ENCODE results near the gene CYSLTR2.
"Not testable (repeated sequence)": the region's sequence is repeated elsewhere in the genome, so short reads cannot be mapped to it uniquely, and the experiment has no call there.

CYSLTR2 gene

DNA sequence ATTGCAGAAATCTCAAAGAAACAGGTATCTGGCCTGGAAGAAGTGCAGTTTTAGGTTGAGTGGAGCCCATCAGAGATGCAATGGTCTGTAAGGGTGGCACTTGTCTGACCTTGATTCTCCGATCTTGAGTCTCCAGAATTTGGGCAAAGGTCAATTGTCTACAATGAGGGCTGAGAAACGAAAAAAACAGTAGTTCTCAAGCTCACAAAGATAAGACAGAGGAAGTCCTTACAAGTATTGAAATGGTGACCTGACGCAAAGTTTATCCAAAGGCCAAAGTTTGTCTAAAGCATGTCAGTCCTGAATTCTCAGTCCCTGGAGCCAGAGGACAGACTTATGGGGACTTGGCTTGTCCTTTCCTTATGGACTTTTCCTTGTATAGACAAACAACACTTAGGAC is 40.3 kb downstream of the CYSLTR2 start:
- H3K4me3 ChIP-seq (ENCODE audit: control insufficient read depth, low read depth, low read length), result no peak overlapping the region
- TF ChIP-seq, protein P1, sequence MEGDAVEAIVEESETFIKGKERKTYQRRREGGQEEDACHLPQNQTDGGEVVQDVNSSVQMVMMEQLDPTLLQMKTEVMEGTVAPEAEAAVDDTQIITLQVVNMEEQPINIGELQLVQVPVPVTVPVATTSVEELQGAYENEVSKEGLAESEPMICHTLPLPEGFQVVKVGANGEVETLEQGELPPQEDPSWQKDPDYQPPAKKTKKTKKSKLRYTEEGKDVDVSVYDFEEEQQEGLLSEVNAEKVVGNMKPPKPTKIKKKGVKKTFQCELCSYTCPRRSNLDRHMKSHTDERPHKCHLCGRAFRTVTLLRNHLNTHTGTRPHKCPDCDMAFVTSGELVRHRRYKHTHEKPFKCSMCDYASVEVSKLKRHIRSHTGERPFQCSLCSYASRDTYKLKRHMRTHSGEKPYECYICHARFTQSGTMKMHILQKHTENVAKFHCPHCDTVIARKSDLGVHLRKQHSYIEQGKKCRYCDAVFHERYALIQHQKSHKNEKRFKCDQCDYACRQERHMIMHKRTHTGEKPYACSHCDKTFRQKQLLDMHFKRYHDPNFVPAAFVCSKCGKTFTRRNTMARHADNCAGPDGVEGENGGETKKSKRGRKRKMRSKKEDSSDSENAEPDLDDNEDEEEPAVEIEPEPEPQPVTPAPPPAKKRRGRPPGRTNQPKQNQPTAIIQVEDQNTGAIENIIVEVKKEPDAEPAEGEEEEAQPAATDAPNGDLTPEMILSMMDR (IDR thresholded peaks at IDR 0.05; ENCODE audit: control insufficient read depth, insufficient read depth, low read depth, low read length, missing control alignments), result no peak
- DNase-seq (ENCODE audit: low read depth), result no peak

DNA sequence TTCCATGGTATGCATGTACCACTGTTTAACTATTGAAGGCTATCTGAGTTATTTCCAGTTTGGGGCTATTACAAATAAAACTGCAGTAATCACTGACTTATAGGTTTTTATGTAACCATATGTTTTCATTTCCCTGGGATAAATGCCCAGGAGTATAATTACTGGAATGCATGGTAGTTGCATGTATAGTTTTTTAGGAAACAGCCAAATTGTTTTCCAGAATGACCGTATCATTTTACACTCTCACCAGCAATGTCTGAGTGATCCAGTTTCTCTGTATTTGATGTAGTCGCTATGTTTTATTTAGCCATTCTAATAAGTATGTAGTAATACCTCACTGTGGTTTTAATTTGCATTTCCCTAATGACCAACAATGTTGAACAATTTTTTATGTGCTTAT is 42.0 kb downstream of the CYSLTR2 start:
- DNase-seq (ENCODE audit: low read depth), result no peak
- H3K4me3 ChIP-seq (ENCODE audit: control insufficient read depth, low read depth, low read length), result no peak overlapping the region
- TF ChIP-seq, protein P1 (IDR thresholded peaks at IDR 0.05; ENCODE audit: control insufficient read depth, insufficient read depth, low read depth, low read length, missing control alignments), result no peak

DNA sequence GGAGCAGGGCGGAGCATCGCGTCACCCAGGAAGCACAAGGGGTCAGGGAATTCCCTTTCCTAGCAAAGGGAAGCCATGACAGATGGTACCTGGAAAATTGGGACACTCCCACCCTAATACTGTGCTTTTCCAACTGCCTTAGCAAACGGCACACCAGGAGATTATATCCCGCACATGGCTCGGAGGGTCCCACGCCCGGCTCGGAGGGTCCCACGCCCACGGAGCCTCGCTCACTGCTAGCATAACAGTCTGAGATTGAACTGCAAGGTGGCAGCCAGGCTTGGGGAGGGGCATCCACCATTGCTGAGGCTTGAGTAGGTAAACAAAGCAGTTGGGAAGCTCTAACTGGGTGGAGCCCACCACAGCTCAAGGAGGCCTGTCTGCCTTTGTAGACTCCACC is 42.9 kb downstream of the CYSLTR2 start:
- not testable (repeated sequence) for H3K4me3 ChIP-seq (ENCODE audit: control insufficient read depth, low read depth, low read length); DNase-seq (ENCODE audit: low read depth)

DNA sequence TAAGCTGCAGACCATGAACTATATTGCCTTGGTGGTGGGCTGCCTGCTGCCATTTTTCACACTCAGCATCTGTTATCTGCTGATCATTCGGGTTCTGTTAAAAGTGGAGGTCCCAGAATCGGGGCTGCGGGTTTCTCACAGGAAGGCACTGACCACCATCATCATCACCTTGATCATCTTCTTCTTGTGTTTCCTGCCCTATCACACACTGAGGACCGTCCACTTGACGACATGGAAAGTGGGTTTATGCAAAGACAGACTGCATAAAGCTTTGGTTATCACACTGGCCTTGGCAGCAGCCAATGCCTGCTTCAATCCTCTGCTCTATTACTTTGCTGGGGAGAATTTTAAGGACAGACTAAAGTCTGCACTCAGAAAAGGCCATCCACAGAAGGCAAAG is 53.7 kb downstream of the CYSLTR2 start:
- no peak overlapping the region for H3K4me3 ChIP-seq (ENCODE audit: control insufficient read depth, low read depth, low read length)
- TF ChIP-seq, protein P1 (IDR thresholded peaks at IDR 0.05; ENCODE audit: control insufficient read depth, insufficient read depth, low read depth, low read length, missing control alignments), result no peak

DNA sequence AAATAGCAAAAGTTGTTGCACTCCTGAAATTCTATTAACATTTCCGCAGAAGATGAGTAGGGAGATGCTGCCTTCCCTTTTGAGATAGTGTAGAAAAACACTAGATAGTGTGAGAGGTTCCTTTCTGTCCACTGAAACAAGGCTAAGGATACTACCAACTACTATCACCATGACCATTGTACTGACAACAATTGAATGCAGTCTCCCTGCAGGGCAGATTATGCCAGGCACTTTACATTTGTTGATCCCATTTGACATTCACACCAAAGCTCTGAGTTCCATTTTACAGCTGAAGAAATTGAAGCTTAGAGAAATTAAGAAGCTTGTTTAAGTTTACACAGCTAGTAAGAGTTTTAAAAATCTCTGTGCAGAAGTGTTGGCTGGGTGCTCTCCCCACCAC is 55.0 kb downstream of the CYSLTR2 start:
- DNase-seq (ENCODE audit: low read depth), result no peak
- TF ChIP-seq, protein P1 (IDR thresholded peaks at IDR 0.05; ENCODE audit: control insufficient read depth, insufficient read depth, low read depth, low read length, missing control alignments), result no peak
- H3K4me3 ChIP-seq (ENCODE audit: control insufficient read depth, low read depth, low read length), result no peak overlapping the region

More for the DNA sequence above, 53.7 kb downstream of the CYSLTR2 start:
- no peak for DNase-seq (ENCODE audit: low read depth)

DNA sequence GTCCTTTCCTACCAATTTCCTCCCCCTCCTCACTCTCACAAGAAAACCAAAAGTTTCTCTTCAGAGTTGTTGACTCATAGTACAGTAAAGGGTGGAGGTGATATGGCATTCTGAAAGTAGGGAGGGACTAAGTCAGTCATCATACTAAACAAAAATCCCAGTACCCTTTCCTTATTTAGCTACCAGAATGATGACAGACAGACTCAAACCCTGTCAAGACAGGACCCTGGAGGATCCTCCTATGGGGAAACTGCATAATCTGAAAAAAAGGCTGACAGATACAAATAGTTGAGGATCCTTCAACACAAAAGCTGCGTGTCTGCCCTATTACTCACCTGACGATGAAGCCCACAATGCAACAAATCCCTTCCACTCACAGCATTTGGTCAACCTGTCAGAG is 55.5 kb downstream of the CYSLTR2 start:
- no peak for DNase-seq (ENCODE audit: low read depth)
- TF ChIP-seq, protein P1 (IDR thresholded peaks at IDR 0.05; ENCODE audit: control insufficient read depth, insufficient read depth, low read depth, low read length, missing control alignments), result no peak
- no peak overlapping the region for H3K4me3 ChIP-seq (ENCODE audit: control insufficient read depth, low read depth, low read length)

DNA sequence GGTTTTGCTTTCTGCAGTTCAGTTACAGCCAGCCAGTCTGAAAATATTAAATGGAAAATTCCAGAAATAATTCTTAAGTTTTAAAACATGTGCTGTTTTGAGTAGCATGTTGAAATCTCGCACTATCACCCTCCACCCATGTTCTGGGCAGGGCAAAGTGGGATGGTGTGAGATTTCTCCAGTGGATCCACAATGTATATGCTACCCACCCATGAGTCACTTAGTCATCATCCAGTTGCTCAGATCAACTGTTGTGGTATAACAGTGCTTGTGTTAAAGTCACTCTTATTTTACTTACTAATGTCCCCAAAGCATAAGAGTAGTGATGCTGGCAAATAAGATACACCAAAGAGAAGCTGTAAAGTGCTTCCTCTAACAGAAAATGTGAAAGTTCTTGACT is 56.4 kb downstream of the CYSLTR2 start:
- H3K4me3 ChIP-seq (ENCODE audit: control insufficient read depth, low read depth, low read length), result no peak overlapping the region
- TF ChIP-seq, protein P1 (IDR thresholded peaks at IDR 0.05; ENCODE audit: control insufficient read depth, insufficient read depth, low read depth, low read length, missing control alignments), result no peak
- DNase-seq (ENCODE audit: low read depth), result no peak
